HG02759 (cell line): ENCODE data around the gene PSME1.

Experiments
- ATAC-seq: cut with Tn5 transposase; IDR thresholded peaks from one replicate; pipeline ENCODE4 v1.9.1; 2021; ENCODE audit warnings: mild to moderate bottlenecking, moderate library complexity; ENCODE audit not compliant: unreplicated experiment

Gene PSME1

DNA sequence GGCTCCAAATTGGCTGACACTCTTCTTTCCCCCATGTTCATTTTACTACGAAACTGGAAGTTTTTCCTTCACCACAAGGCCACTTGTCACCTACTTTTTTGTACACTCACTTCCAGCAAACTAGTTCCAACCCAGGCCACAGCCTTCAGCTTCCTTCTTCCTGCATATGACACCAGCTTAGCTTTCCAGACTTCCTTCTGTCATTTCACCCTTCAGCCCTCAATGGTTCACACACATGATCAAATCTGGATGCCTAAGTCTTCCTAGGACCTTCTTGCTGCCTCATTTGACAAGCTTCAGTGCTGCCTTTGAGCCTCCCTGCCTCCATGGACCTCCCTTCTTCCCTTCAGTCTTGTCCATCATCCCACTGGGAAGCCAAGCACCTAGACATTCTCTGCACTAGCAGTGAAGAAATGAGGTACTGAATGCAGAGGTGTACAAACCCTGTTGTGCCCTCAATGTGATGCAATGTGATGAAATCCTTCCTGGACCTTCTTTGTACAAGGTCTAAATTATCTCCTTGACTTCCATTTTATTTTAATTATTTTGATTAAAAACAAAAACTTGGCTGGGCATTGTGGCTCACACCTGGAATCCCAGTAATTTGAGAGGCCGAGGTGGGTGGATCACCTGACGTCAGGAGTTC lies 31.6 kb downstream of the PSME1 start:
- no peak for ATAC-seq

DNA sequence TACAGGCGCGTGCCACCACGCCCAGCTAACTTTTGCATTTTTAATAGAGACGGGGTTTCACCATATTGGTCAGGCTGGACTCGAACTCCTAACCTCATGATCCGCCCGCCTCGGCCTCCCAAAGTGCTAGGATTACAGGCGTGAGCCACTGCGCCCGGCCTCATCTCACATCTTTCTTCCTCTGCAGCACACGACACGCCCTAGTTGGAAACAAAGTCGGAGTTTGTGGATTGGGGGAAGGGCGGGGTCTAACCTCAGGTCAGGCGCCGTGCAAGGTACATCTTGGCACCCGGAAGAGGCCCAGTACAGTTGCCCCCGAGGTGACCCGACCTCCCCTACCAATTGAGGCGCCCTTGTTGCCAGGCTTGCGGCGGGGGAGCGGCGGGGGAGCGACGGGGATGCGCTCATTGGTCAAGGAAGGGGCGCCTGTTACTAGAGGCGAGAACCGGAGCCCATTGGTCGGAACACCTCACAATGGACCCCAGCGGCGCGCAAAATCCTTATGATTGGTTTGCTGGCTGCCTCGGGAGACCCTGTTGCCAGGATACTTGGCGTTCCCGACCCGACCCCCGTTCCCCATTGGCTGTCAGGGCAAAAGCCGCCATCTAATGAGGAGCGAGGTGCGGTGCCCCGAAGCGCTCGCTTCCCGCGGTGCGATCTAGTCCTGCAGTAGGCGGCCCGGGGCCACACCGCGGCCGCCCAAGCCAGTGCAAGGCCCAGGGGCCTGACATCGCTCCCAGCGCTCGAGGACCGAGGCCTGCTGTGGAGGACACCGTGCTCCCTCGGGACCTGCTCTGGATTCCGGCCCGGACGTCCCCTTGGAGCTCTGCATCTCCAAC lies 35.6 kb downstream of the PSME1 start, which contains the start of gene REC8:
Gene REC8, plus strand, starts transcription at position 659 of the 839 bp plus-strand sequence. CDS start 473 bp downstream, outside the sequence.
- ATAC-seq, result peak; percentile 88

DNA sequence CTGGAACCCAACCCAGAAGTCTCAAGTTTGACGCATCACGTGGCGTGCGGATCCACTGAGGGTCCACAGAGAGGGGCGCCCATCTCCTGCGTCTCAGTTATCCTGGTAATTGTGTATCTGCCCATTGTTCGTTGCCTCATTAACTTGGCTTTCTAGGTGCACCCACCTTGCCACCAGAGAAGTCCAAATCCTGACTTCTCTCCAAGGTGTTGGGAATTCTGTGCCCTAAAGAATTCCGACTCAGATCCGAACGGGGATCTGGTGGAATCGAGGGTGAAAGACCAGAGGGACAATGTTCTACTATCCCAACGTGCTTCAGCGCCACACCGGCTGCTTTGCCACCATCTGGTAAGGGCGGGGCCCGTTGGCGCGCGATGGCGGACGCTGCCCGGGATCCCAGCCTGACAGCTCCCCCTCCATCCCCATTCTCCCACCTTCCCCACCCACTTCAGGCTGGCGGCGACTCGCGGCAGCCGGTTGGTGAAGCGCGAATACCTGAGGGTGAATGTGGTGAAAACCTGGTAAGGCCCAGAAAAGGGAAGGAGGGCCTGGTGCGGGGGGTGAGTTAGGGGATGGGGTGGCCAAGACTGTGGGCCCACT lies 36.4 kb downstream of the PSME1 start:
- no peak for ATAC-seq

DNA sequence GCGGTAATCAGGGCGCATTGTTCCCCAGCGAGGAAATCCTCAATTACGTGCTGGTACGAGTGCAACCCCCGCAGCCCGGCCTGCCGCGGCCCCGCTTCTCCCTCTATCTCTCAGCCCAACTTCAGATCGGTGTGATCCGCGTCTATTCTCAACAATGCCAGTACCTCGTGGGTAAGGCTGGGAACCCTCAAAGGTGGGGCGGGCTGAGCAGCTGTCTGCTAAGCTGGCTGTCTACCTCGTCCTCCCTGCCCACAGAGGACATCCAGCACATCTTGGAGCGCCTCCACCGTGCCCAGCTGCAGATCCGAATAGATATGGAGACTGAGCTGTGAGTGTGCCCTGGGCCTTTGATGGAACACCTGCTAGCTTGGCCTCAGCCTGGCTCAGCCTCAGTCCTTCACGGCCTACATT lies 36.9 kb downstream of the PSME1 start:
- ATAC-seq, result no peak

DNA sequence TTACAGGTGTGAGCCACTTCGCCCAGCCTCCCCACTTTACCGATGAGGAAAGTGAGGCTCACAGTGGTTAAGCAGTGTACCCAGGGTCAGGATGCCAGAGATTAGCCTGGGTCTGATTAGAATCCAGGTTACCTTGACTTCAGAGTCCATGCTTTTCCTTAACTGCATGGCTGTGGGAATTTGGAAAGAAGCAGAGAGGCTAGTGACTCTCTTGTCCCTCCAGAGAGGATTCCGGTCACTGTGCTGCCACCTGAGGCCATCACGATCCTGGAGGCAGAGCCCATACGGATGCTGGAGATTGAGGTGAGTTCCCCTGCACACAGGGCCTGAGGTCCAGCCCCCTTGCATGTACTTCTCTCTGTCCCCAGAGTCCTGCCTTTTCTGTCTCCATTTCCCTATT lies 40.6 kb downstream of the PSME1 start:
- ATAC-seq, result no peak

DNA sequence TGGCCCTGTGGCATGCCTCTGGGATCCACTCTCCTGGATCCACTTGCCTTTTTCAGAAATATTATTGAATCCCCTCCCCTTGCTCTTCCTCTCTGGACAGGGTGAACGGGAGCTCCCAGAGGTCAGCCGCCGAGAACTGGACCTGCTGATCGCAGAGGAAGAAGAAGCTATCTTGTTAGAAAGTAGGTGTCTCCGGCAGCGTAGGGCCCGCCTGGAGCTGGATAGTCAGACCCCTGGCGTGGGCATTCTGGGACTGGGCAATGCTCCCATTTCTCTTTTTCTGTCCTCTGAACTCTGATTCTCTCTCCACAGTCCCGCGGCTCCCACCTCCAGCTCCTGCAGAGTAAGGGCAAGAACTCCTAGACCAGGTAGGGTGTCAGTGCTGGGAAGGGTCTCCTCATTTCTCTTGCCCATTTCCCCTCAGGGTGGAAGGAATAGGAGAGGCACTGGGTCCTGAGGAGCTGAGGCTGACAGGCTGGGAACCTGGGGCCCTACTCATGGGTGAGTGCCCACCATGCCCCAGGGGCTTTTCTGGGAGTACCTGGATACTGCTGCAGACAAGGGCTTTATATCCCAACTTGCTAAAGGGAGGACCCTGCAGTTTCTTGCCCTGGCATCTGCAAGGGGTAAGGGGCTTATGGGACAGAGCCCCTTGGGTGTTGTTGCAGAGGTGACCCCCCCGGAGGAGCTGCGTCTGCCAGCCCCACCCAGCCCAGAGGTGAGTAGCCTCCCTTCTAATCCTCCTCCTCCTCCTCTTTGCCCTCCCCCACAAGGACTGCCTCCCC lies 41.2 kb downstream of the PSME1 start:
- ATAC-seq, result no peak

DNA sequence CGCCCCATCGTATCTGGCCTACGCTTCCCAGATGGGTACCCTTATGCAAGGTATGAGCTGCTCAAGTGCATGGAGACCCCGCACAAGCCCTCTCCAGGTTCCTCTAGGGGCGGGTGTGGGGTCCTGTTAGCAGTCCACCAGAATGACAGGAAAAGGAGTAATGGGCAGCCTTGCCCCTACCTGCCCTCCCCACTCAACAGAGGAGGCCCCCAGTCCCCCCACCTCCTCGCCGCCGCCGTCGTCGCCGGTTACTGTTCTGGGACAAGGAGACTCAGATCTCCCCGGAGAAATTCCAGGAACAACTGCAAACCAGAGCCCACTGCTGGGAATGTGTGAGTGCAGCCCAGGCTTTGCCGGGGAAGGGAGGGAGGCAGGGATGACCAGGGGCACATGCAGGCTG lies 41.9 kb downstream of the PSME1 start:
- no peak for ATAC-seq

DNA sequence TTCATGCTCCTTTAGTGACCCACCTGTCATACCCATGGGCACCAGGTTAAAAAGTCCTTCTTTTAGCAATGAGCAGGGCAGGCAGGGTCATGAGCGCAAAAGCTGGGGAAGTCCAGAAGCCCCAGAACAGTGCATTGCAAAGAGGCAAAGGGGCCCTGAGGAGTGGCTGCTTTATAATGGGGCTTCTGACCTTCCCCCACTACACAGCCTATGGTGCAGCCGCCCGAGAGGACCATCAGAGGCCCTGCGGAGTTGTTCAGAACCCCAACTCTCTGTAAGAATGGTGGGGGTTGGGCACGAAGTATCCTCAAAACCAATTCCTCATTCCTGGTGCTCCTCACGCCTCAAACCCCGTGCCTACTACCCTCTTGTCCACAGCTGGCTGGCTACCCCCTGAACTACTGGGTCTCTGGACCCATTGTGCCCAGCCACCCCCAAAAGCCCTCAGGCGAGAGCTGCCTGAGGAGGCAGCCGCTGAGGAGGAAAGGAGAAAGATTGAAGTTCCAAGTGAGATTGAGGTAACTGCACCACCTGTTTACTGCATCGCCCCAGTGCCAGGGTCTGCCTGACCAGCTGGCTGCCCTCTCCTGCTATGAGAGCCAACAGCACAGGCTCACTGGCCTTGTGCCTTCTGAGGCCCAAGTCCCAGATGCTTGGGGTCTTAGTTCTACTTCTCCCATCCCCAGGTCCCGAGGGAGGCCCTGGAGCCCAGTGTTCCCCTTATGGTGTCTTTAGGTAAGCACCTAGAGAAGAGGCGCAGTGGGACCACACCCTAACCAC lies 42.6 kb downstream of the PSME1 start:
- ATAC-seq, result no peak

DNA sequence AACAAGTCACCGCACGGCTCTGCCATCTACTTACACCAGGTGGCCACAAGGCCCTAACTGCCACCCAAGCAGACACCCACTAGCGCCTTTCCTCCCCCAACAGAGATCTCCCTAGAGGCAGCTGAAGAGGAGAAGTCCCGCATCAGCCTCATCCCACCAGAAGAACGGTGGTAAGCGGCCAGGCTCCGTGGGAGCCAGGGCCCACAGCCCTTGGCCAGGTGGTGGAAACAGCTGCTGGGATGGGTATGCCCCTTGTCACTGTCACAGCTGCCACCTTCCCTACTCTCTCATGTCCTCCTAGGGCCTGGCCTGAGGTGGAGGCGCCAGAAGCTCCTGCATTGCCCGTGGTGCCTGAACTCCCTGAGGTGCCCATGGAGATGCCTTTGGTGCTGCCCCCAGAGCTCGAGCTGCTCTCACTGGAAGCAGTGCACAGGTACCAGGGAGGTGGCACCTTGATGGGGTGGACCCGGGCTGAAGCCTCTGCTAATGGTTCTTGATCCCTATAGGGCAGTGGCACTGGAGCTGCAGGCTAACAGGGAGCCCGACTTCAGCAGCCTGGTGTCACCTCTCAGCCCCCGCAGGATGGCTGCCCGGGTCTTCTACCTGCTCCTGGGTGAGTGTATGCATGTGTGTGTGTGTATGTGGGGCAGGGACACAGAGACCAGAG lies 43.4 kb downstream of the PSME1 start:
- ATAC-seq, result no peak

DNA sequence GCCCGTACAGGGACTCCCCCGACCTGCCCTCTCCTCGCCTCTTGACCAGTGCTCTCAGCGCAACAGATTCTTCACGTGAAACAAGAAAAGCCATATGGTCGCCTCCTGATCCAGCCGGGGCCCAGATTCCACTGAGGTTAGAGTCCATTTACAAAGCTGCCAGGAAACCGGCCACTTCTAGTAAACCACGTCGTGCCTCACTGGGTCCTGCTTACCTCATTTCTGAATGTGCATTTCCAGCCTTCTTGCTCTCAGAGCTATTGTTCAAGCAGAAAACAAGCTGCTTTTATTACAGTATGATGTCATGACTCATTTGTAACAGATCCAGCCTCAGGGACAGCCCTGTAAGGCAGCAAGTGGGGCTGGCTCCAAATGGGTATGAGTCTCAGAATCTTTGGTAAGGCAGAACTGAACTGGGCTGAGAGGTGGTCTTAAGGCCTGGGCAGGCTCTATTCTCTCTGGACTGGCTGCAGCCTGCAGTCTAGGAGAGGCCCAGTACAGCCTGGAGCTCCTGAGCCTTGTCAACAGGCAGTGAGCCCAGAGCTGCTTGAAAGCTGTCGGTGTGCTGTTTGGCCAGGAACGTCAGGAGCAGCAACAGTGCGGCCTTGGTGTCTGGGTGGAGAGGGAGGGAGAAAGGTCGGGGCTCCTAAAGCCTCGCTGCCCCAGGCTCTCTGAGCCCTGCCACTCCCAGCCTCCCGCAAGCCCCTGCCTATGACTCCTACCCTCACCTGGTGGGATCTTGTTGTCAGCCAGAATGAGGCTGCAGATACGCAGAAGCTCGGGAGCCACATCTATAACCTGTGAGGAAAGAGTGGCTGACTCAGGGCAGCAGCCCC lies 44.2 kb downstream of the PSME1 start:
- no peak for ATAC-seq

DNA sequence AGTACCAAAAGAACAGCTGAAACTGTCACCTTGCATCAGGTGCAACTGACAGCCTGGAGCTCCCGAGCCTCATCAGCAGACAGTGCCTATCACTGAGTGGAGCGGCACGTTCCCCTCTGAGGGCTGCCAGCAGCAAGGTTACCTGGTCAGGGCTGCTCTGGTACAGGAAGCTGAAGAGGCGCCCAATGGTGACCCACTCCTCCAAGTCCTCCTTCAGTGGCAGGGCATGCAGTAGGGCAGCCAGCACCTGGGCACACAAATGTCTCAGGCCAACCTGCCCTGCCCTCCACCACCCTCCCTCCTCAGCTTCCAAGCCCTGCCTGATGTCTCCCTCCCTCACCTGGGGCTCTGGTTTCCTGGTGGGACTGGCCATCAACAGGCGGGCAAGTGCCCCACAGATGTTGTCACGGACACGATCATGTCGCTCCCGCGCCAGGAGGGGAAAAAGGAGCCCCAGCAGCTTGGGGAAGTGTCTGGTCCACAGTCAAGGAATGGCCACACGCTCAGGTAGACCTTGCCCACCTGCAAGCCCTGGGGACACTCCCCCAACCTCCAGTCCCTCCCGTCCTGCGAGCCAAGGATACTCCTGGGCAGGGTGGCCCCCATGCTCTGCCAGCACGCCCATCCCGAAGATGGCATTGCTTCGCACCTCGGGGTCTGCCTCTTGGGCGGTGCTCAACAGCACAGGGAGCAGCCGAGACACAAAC lies 45.5 kb downstream of the PSME1 start:
- no peak for ATAC-seq

DNA sequence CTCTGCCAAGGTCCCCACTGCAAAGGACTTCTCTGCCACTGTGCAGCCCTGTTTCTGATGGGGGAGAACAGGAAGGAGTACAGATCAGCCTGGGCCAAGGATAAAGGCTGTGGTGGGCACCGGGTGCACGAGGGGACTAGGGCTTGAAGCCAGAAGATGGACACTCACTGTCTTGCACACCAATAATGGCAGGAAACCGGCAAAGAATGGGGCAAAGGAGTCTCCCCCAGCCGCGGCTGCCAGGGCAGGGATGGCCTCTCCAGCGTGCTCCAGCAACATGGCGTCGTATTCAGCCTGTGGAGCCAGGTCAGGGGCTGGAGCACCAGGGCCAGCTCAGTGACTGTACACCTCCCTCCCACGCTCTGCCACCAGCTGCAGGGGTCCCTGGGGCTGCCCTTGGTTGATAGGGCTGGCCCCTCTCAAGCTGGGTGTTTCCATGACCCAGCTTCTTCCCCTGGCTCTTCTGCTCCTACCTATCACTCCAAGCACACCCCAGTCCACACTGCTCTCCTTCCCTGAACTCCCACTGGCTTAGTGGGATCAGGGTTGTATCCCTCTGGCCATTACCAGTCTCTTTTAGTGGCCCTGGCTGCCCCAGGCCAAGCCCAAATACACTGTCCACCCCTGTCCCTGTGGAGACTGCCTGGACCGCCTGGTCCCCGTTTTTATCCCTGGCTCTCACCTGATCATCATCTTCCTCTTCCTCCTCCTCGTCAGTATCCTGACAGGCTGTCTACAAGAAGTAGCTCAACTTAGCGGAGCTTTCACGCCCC lies 46.3 kb downstream of the PSME1 start:
- no peak for ATAC-seq

DNA sequence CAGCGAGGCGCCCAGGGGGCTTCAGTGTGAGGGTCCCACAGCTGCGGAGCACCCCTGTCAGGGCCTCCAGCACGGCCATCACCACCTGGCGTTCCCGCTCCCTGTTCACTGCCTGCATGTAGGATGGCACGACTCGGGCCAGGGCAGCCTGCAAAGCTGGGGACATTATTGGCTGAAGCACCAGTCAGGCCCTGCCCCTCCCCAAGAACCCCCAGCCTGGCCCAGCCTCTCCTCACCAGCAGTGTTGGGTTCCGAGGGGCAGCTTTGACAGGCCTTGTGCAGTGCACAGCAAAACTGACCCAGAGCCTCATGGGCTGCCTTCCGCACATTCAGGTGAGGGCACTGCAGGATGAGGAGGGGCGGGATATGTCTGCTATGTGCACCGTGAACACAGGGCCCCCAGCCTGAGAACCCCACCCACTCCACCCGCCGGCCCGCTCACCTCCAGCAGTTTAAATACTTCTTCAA lies 47.1 kb downstream of the PSME1 start:
- ATAC-seq, result no peak

DNA sequence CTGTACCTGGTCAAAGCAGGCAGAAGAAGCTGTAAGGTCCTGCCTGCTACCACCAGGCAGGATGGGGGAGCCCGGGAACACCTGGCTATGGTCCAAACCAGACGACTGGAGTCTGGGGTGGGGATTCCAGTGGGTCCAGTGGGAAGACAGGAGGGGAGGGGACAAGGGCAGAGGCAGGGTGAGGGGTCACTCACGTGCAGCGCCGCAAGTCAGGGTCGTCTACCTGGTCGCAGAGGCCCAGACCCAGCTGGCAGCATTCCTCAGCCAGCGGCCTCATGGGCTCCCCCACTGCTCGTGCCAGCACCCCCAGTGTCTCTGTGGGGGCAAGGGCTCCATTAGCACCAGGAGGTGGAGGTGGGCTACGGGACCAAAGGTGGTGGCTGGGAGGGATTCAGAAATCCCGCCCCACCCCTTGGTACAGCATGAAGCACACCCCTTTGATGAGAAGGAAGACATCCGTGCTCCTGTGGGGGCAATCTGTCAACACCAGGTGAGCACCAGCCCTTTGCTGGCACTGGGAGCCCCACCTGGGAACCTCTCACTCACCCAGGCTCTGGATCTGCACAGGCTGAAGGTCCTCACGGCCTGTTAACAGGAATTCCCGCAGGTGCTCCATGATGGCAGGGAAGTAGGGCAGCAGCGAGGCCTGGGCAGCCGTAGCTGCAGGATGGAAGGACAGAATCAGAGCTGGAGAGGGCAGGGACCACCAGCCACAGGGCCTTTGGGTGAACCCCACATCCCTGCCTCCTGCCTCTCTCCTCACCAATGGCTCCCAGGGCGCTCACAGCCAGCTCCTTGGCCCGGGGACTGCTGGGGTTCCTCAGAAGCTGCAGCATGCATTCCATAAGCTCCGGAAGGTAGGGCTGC lies 48.3 kb downstream of the PSME1 start:
- no peak for ATAC-seq

DNA sequence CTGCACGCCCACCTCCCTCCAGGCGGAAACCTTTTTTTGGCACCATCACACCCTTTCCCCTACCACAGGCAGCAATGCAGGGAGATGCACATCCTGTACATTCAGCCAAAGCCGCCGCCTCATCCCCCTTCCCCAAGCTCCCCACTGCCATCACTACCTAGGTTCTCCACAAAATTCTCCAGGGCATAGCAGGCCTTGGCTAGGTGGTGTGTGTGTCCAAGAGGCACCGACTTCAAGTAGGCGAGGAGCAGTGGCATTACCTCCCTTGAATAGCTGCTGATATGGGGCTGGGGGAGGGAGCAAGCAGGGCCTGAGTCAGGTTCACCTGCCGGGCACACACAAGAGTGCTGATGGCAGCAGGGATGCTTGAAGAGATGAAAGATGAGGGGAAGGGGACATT lies 49.0 kb downstream of the PSME1 start:
- ATAC-seq, result no peak

DNA sequence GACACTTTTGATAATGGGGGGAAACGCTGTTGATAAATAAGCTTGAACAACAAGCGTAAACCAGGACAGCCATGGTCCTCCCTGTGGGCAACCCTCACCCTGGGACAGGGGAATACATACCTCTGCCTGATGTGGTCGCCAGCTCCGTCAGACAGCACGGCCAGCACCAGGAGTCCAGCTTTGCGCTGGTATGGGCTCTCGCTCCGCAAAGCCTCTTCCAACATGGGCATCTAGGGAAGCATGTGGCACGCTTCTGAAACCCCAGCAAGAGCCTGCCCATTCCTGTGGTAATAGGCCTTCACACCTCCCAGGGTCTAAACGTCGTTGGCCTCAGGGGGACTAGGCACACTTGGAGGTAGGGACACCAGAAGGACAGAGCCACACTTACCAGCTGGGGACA lies 49.7 kb downstream of the PSME1 start:
- ATAC-seq, result no peak
